ENCODE measurements around the gene SLC35F6.

- TF ChIP-seq CTCF (IDR thresholded peaks at IDR 0.05) (no peak), ZFX (IDR thresholded peaks at IDR 0.05; ENCODE audit: borderline replicate concordance) (no peak)
Observed at GRCh38 chr2:26720322-26721114, 43.6 kb upstream of the SLC35F6 start.

Data from 22Rv1 (cell line).